ENCODE measurements around the gene KIRREL3.

Gene KIRREL3

DNA sequence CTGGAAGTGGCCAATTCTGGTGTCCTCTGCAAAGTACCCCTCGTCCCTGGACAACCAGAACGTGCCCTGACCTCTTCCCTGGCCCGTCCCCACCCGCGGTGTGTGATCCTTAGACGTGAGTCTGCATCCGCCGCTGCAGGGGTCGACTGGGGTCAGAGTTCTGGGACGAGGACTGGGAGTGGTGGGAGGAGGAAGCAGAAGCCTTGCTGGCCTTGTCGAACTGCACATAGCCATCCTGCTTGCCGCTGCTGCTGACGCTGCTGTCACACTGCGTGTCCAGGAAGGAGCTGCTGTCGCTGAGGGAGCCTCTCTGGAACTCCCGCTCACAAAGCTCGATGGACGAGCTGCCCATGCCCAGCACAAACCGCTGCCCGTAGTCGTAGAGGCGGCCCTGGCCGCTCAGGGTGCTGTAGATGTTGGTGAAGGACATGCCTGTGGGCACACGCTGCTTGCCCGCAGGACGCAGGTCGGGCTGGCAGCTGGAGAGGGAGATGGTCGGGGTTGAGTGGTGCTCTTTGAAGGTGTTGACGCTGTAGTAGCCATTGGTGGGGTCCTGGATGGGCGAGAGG, 576.0 kb downstream of the KIRREL3 start:
- no peaks in the 10 kb centered on the region for H3K36me3 ChIP-seq (ENCODE audit: insufficient read depth, low read length)
- no peaks in the 10 kb centered on the region for H3K9me3 ChIP-seq (ENCODE audit: low read depth, low read length)
- H3K4me3 ChIP-seq: no peak overlapping the region
- no peak overlapping the region for H3K9ac ChIP-seq (ENCODE audit: insufficient read length)
- TF ChIP-seq FOXP2 (optimal IDR thresholded peaks at IDR 0.05; ENCODE audit: control extremely low read depth, extremely low read length, insufficient read depth): no peak
- TF ChIP-seq EZH2 (IDR thresholded peaks at IDR 0.05): no peak
- no peak for TF ChIP-seq POLR2AphosphoS5 (IDR thresholded peaks at IDR 0.05; ENCODE audit: borderline replicate concordance, low read depth, low read length)
- no peak for DNase-seq (ENCODE audit: low read depth, low spot score)
- no peak overlapping the region for H3K27ac ChIP-seq

GRCh38 chr11:126423743-126424142, 576.8 kb downstream of the KIRREL3 start:
- DNase-seq (ENCODE audit: low read depth, low spot score): no peak
- no peak overlapping the region for H3K27ac ChIP-seq
- H3K36me3 ChIP-seq (ENCODE audit: insufficient read depth, low read length): no peaks in the 10 kb centered on the region
- H3K9ac ChIP-seq (ENCODE audit: insufficient read length): no peak overlapping the region
- no peaks in the 10 kb centered on the region for H3K9me3 ChIP-seq (ENCODE audit: low read depth, low read length)
- TF ChIP-seq POLR2AphosphoS5 (IDR thresholded peaks at IDR 0.05; ENCODE audit: borderline replicate concordance, low read depth, low read length) (no peak), EZH2 (IDR thresholded peaks at IDR 0.05) (no peak), FOXP2 (optimal IDR thresholded peaks at IDR 0.05; ENCODE audit: control extremely low read depth, extremely low read length, insufficient read depth) (no peak)
- H3K4me3 ChIP-seq: no peak overlapping the region

DNA sequence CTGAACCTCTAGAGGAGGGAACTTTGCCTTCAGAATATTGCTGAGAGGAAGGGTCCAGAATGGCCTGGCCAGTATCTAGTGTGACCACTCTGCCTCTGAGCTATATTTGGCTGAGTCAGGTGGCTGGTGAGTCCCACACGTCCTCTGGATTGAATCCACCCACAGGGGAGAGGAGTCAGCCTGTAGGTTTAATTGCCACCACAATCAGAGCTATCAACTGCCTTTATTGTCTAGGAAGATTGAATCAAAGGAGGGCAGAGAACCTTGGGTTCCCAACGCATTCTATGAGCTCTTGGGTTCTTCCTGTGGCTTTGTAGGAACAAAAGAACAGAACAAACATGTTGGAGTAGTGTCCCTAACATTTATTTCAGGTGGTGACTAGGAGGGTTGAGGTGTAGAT, 577.4 kb downstream of the KIRREL3 start:
- no peaks in the 10 kb centered on the region for H3K36me3 ChIP-seq (ENCODE audit: insufficient read depth, low read length)
- H3K9me3 ChIP-seq (ENCODE audit: low read depth, low read length): no peaks in the 10 kb centered on the region
- TF ChIP-seq FOXP2 (optimal IDR thresholded peaks at IDR 0.05; ENCODE audit: control extremely low read depth, extremely low read length, insufficient read depth): no peak
- no peak for TF ChIP-seq EZH2 (IDR thresholded peaks at IDR 0.05)
- no peak for TF ChIP-seq POLR2AphosphoS5 (IDR thresholded peaks at IDR 0.05; ENCODE audit: borderline replicate concordance, low read depth, low read length)
- no peak for DNase-seq (ENCODE audit: low read depth, low spot score)
- no peak overlapping the region for H3K4me3 ChIP-seq
- no peak overlapping the region for H3K9ac ChIP-seq (ENCODE audit: insufficient read length)
- H3K27ac ChIP-seq: no peak overlapping the region

- no peak overlapping the region for H3K27ac ChIP-seq
- no peak overlapping the region for H3K9ac ChIP-seq (ENCODE audit: insufficient read length)
- no peak overlapping the region for H3K4me3 ChIP-seq
- TF ChIP-seq POLR2AphosphoS5 (IDR thresholded peaks at IDR 0.05; ENCODE audit: borderline replicate concordance, low read depth, low read length): no peak
- TF ChIP-seq EZH2 (IDR thresholded peaks at IDR 0.05): no peak
- no peak for TF ChIP-seq FOXP2 (optimal IDR thresholded peaks at IDR 0.05; ENCODE audit: control extremely low read depth, extremely low read length, insufficient read depth)
- H3K36me3 ChIP-seq (ENCODE audit: insufficient read depth, low read length): no peaks in the 10 kb centered on the region
- DNase-seq (ENCODE audit: low read depth, low spot score): no peak
- H3K9me3 ChIP-seq (ENCODE audit: low read depth, low read length): no peaks in the 10 kb centered on the region
These were observed 578.1 kb downstream of the KIRREL3 start for GRCh38 chr11:126422446-126422845.

GRCh38 chr11:126421271-126421671, 579.3 kb downstream of the KIRREL3 start:
- Histone ChIP-seq H3K27ac (no peak overlapping the region), H3K36me3 (ENCODE audit: insufficient read depth, low read length) (no peaks in the 10 kb centered on the region), H3K4me3 (no peak overlapping the region), H3K9me3 (ENCODE audit: low read depth, low read length) (no peaks in the 10 kb centered on the region), H3K9ac (ENCODE audit: insufficient read length) (no peak overlapping the region)
- TF ChIP-seq EZH2 (IDR thresholded peaks at IDR 0.05) (no peak), POLR2AphosphoS5 (IDR thresholded peaks at IDR 0.05; ENCODE audit: borderline replicate concordance, low read depth, low read length) (no peak), FOXP2 (optimal IDR thresholded peaks at IDR 0.05; ENCODE audit: control extremely low read depth, extremely low read length, insufficient read depth) (no peak)
- DNase-seq (ENCODE audit: low read depth, low spot score): no peak

GRCh38 chr11:126420698-126421256, 579.8 kb downstream of the KIRREL3 start:
- no peak for TF ChIP-seq POLR2AphosphoS5 (IDR thresholded peaks at IDR 0.05; ENCODE audit: borderline replicate concordance, low read depth, low read length)
- no peak for TF ChIP-seq EZH2 (IDR thresholded peaks at IDR 0.05)
- TF ChIP-seq FOXP2 (optimal IDR thresholded peaks at IDR 0.05; ENCODE audit: control extremely low read depth, extremely low read length, insufficient read depth): no peak
- no peak for DNase-seq (ENCODE audit: low read depth, low spot score)
- Histone ChIP-seq H3K27ac (no peak overlapping the region), H3K36me3 (ENCODE audit: insufficient read depth, low read length) (no peaks in the 10 kb centered on the region), H3K9me3 (ENCODE audit: low read depth, low read length) (no peaks in the 10 kb centered on the region), H3K9ac (ENCODE audit: insufficient read length) (no peak overlapping the region), H3K4me3 (no peak overlapping the region)

- H3K36me3 ChIP-seq (ENCODE audit: insufficient read depth, low read length): no peaks in the 10 kb centered on the region; the same call in 1 of the 2 replicates
- no peak for TF ChIP-seq POLR2AphosphoS5 (IDR thresholded peaks at IDR 0.05; ENCODE audit: borderline replicate concordance, low read depth, low read length)
- TF ChIP-seq FOXP2 (optimal IDR thresholded peaks at IDR 0.05; ENCODE audit: control extremely low read depth, extremely low read length, insufficient read depth): no peak
- no peak for TF ChIP-seq EZH2 (IDR thresholded peaks at IDR 0.05)
- no peaks in the 10 kb centered on the region for H3K9me3 ChIP-seq (ENCODE audit: low read depth, low read length)
- DNase-seq (ENCODE audit: low read depth, low spot score): no peak
- no peak overlapping the region for H3K4me3 ChIP-seq
- H3K27ac ChIP-seq: no peak overlapping the region
- no peak overlapping the region for H3K9ac ChIP-seq (ENCODE audit: insufficient read length)
These were observed 580.5 kb downstream of the KIRREL3 start for GRCh38 chr11:126419801-126420697.

DNA sequence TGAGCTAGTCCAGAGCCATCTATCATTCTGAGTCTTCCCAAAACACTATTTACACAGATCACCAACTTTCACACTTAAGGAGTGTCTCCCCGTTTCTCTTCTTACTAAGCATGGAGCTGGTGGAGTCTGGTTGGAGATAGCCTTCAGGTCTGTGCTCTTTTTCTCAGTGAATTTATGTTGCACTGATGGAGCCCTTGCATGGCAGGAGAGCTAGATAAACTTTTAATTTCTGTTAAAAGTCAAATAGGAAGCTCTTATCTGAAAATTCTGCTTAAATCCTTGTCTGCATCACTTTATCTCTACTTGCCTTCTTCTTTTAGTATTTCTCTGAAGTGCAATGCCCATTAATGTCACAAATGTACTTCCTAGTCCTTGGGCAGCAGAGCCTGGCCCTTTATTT, 581.7 kb downstream of the KIRREL3 start:
- Histone ChIP-seq H3K9me3 (ENCODE audit: low read depth, low read length) (no peaks in the 10 kb centered on the region), H3K4me3 (no peak overlapping the region), H3K36me3 (ENCODE audit: insufficient read depth, low read length) (peaks cover under 1% of the 10 kb centered on the region; the same call in 1 of the 2 replicates), H3K27ac (no peak overlapping the region), H3K9ac (ENCODE audit: insufficient read length) (no peak overlapping the region)
- DNase-seq (ENCODE audit: low read depth, low spot score): no peak
- TF ChIP-seq EZH2 (IDR thresholded peaks at IDR 0.05) (no peak), FOXP2 (optimal IDR thresholded peaks at IDR 0.05; ENCODE audit: control extremely low read depth, extremely low read length, insufficient read depth) (no peak), POLR2AphosphoS5 (IDR thresholded peaks at IDR 0.05; ENCODE audit: borderline replicate concordance, low read depth, low read length) (no peak)

Data from SK-N-MC (cell line).